ENCODE data around the gene PHF21B.

Gene PHF21B

DNA sequence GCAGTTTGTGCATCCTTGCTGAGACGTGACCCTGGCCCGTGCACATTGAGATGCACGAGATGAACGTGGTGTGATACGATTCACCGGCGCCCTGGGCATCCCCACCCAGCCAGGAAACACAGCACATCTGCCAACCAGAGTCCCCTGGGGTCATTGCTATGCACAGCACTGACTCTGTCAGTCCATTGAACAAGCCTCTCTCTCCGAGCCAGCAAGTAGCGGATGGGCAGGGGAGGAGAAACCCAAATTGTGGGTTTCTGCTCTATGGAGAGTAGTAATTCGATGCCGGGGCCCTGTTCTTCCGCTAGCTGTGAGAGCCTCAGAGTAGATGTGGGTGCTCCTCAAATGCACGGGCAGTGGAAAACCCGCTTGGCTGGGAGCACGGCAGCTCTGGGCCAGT, 172.3 kb downstream of the PHF21B start:
- no peak for FAIRE-seq

DNA sequence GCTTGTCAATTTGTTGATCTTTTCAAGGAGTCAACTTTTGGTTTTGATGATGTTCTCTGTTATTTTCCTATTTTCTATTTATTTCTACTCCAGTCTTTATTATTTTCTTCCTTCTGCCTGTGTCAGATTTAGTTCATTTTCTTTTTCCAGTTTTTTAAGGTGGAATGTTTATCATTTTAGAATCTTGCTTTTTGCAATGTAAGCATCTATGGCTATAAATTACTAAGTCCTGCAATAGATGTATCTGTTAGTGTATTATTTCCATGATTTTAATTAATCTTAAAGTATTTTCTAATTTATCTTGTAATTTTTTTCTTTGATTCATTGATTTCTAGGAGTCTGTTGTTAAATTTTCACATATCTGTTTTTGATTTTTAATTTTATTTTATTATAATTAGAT, 175.7 kb downstream of the PHF21B start:
- peak; percentile 37 for FAIRE-seq

DNA sequence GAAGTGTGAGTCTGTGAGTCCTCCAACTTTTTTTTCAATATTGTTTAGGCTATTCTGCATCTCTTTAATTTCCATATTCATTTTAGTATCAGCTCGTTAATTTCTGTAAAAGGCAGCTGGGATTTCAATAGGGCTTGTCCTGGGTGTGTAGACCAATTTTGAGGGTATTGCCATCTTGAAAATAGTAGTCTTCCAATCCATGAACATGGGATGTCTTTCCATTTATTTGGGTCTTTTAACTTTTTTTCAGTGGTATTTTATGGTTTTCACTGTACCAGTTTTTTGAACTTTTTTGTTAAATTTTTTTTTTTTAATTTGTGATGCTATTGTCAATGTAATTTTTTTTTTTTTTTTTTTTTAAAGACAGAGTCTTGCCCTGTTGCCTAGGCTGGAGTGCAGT, 177.9 kb downstream of the PHF21B start:
- FAIRE-seq: no peak

Data from TTC549 (cell line).